HepG2 (cell line): Measurements from ENCODE around the gene OR1L4. TPM values are rescaled to one million over a fixed set of nuclear protein-coding genes. Genes with fewer than 3 reads are reported as not detected.

Source experiments
- ATAC-seq: fragments of 200-7000 bp; cut with Tn5 transposase; 3 replicates; pipeline ENCODE4 v1.9.1; 2020; ENCODE audit warnings: mild to moderate bottlenecking, moderate library complexity
- BruUV-seq: library from RNA; stranded (reverse); fragments of 400-500 nt; replicated peaks from 2 replicates; lab custom pipeline; 2021; lab: Mats Ljungman, UMichigan
- CTCF ChIA-PET: fragments of 300-600 bp; formaldehyde crosslinking; extraction: SDS; loops from one replicate; lab custom pipeline; 2021; ENCODE audit warnings: low total read pairs, inconsistent platforms, low intra/inter-chr PET ratio; lab: Yijun Ruan, JAX
- POLR2A ChIA-PET: fragments of 350-600 bp; sonication (Branson Sonifier 250); formaldehyde crosslinking; loops from one replicate; lab custom pipeline; 2020; ENCODE audit warnings: antibody characterized with exemption, inconsistent platforms; lab: Yijun Ruan, JAX
- DNase-seq: peaks from one replicate; pipeline ENCODE4 v3.0.0-alpha.2; 2015; ENCODE audit warnings: low spot score
- FAIRE-seq: peaks from 3 replicates; lab custom pipeline; 2011; peaks lifted over from hg19 to GRCh38; lab: Jason Lieb, UNC
- H2AFZ ChIP-seq: one replicate; pipeline ENCODE4 v1.6.1; 2011; ENCODE audit warnings: low read length, inconsistent platforms
- H3K27ac ChIP-seq: fragments of 300-600 bp; 3 replicates; pipeline ENCODE4 v1.8.0; 2011; ENCODE audit warnings: mixed run types, mild to moderate bottlenecking, mixed read lengths, low read length, inconsistent platforms; ENCODE audit not compliant: insufficient read depth; ENCODE audit errors: extremely low read length
- H3K27me3 ChIP-seq, 2 experiments: fragments of 200-600 bp in 1 of 2; 2 replicates in 1 of 2; 3 replicates in 1 of 2; pipeline versions ENCODE4 v1.6.0 to v1.8.0; 2011; ENCODE audit warnings: low read length in 2 of 2, mild to moderate bottlenecking in 2 of 2, moderate library complexity in 2 of 2, inconsistent platforms in 1 of 2; ENCODE audit not compliant: insufficient read depth in 2 of 2, control insufficient read depth in 1 of 2
- H3K36me3 ChIP-seq, 2 experiments: fragments of 200-600 bp in 1 of 2; replicated peaks in 1 of 2; 2 replicates in 1 of 2; 3 replicates in 1 of 2; pipeline versions ENCODE4 v1.5.1 to v1.8.0; 2011; ENCODE audit warnings: low read length in 2 of 2, inconsistent platforms in 1 of 2; ENCODE audit not compliant: insufficient read depth in 2 of 2, control insufficient read depth in 1 of 2
- H3K4me1 ChIP-seq: 2 replicates; pipeline ENCODE4 v1.5.1; 2012; ENCODE audit warnings: low read length, inconsistent platforms; ENCODE audit not compliant: insufficient read depth
- H3K4me2 ChIP-seq: 2 replicates; pipeline ENCODE4 v1.6.0; 2011; ENCODE audit warnings: low read depth, low read length, inconsistent platforms
- H3K4me3 ChIP-seq, 3 experiments: fragments of 200-600 bp in 1 of 3; sonication (generic), shearing (Covaris generic) in 1 of 3; replicated peaks in 1 of 3; 2 replicates each; pipeline ENCODE4 v1.5.1; 2011 to 2016; ENCODE audit warnings: low read length in 3 of 3, inconsistent platforms in 2 of 3, low read depth in 2 of 3, mild to moderate bottlenecking in 2 of 3, control low read depth in 1 of 3, mixed read lengths in 1 of 3; ENCODE audit not compliant: insufficient read depth in 1 of 3
- H3K79me2 ChIP-seq: one replicate; pipeline ENCODE4 v1.6.1; 2011; ENCODE audit warnings: low read length, inconsistent platforms; ENCODE audit not compliant: insufficient read depth
- H3K9ac ChIP-seq: 2 replicates; pipeline ENCODE4 v1.6.0; 2011; ENCODE audit warnings: mild to moderate bottlenecking, low read depth, low read length, inconsistent platforms; ENCODE audit not compliant: insufficient read depth
- H3K9me3 ChIP-seq: 2 replicates; pipeline ENCODE4 v1.5.1; 2012; ENCODE audit warnings: mild to moderate bottlenecking, low read length
- H4K20me1 ChIP-seq: 2 replicates; pipeline ENCODE4 v1.6.0; 2011; ENCODE audit warnings: inconsistent platforms, mild to moderate bottlenecking, low read length, moderate library complexity; ENCODE audit not compliant: insufficient read depth
- JARID2 ChIP-seq: sonication (generic); formaldehyde crosslinking; IDR thresholded peaks from 2 replicates; pipeline ENCODE4 v1.8.1; 2023; ENCODE audit warnings: missing genetic modification reagents, inconsistent platforms; ENCODE audit not compliant: insufficient replicate concordance
- XBP1 ChIP-seq: sonication (generic); formaldehyde crosslinking; IDR thresholded peaks from 2 replicates; pipeline ENCODE4 v1.5.0; 2020; ENCODE audit warnings: missing genetic modification reagents
- ZNF333 ChIP-seq: sonication (generic); formaldehyde crosslinking; IDR thresholded peaks from 2 replicates; pipeline ENCODE4 v1.4.0; 2020; ENCODE audit warnings: mild to moderate bottlenecking, missing genetic modification reagents, borderline replicate concordance
- ZNF367 ChIP-seq: sonication (generic); formaldehyde crosslinking; IDR thresholded peaks from 2 replicates; pipeline ENCODE4 v1.4.0; 2020; ENCODE audit warnings: missing genetic modification reagents, borderline replicate concordance
- ZNF772 ChIP-seq: sonication (generic); formaldehyde crosslinking; IDR thresholded peaks from 2 replicates; pipeline ENCODE4 v1.5.0; 2020; ENCODE audit warnings: mild to moderate bottlenecking, missing genetic modification reagents
- ZZZ3 ChIP-seq: sonication (generic); formaldehyde crosslinking; IDR thresholded peaks from 2 replicates; pipeline ENCODE4 v1.4.0; 2020; ENCODE audit warnings: missing genetic modification reagents, mild to moderate bottlenecking, borderline replicate concordance
- WGBS: methylation state at CpG from one replicate; pipeline ENCODE4 v1.1.6; 2017; ENCODE audit warnings: low lambda C conversion rate; 5-methylcytosine and 5-hydroxymethylcytosine counted together
- in situ Hi-C: cut with HindIII; loops from 2 replicates; pipeline ENCODE4 v1.10.0; 2017; ENCODE audit warnings: low pct_unique_long_range_greater_than_20kb; ENCODE audit not compliant: extremely low pct_ligation_motif_present
- intact Hi-C: fragments of 100-400 bp; cut with micrococcal nuclease; formaldehyde crosslinking; loops from one replicate; pipeline ENCODE4 v1.10.0; 2022; ENCODE audit not compliant: unreplicated experiment
- polyA plus RNA-seq, 8 experiments: library from polyadenylated mRNA; depleted of rRNA in 3 of 8; stranded (reverse) in 7 of 8; unstranded in 1 of 8; fragments of >200 nt; fragmentation: Illumina TruSeq in 4 of 8; extraction: Trizol in 4 of 8; gene quantifications; 2 replicates each; pipeline versions ENCODE4 v1.2.1 to v1.2.3, GENCODE V29; 2011 to 2016; ENCODE audit warnings: low read depth in 4 of 8, missing spikeins in 1 of 8, mixed read lengths in 1 of 8; ENCODE audit not compliant: insufficient read depth in 1 of 8
- total RNA-seq, 5 experiments: library from RNA; depleted of rRNA; stranded (reverse); fragments of >200 nt; fragmentation: Illumina TruSeq; extraction: Trizol; gene quantifications; 2 replicates each; pipeline ENCODE4 v1.2.3, GENCODE V29; 2016; ENCODE audit warnings: low read depth in 1 of 5

The OR1L4 gene
- total and polyA plus RNA-seq, 2 of the 13 experiments (the other 11 are each of a cell fraction or from before 2014, with no cell fraction given) = not detected

- H3K4me2 ChIP-seq = no peak overlapping the region
- no peaks in the 10 kb centered on the region for H3K4me1 ChIP-seq
- no peaks in the 10 kb centered on the region for H4K20me1 ChIP-seq
- WGBS = 0% methylated on average over 1 of the region's 4 CpGs
- H3K36me3 ChIP-seq = no peaks in the 10 kb centered on the region
- H3K27ac ChIP-seq = no peak overlapping the region
- intact Hi-C loops = no loop called here
- H2AFZ ChIP-seq = no peak overlapping the region
- no peak for TF ChIP-seq ZNF772 (CRISPR knock-in tag)
- TF ChIP-seq ZZZ3 = no peak
- TF ChIP-seq JARID2 (CRISPR knock-in tag) = no peak
- TF ChIP-seq ZNF333 (CRISPR knock-in tag) = no peak
- TF ChIP-seq ZNF367 (CRISPR knock-in tag) = no peak
- TF ChIP-seq XBP1 (CRISPR knock-in tag) = no peak
- TF ChIP-seq, all 625 proteins: peak for 0
- ATAC-seq = no peak
- in situ Hi-C loops = no loop called here
- BruUV-seq = no TSS peak
- Histone ChIP-seq H3K27me3 (no peaks in the 10 kb centered on the region), H3K4me3 (no peak overlapping the region), H3K9ac (no peak overlapping the region), H3K9me3 (no peaks in the 10 kb centered on the region), H3K79me2 (no peaks in the 10 kb centered on the region)
- ChIA-PET CTCF (no interaction called here), POLR2A (no interaction called here)
- no peak for FAIRE-seq
- DNase-seq = no peak
Measured at GRCh38 chr9:122767817-122768216, 44.0 kb downstream of the OR1L4 start.

Other genes starting within 250 kb of the OR1L4 start
- gene OR1J1, start 246.1 kb upstream of the OR1L4 start, total RNA-seq (2016; rRNA removed; fragmentation: Illumina TruSeq; extraction: Trizol) = not detected in 2 replicates
- not detected in 2 replicates for gene OR1J1, start 246.1 kb upstream of the OR1L4 start, polyA plus RNA-seq (2011; rRNA removed)
- not detected in 2 replicates for gene OR1J2, start 213.2 kb upstream of the OR1L4 start, total RNA-seq (2016; rRNA removed; fragmentation: Illumina TruSeq; extraction: Trizol)
- gene OR1J2, start 213.2 kb upstream of the OR1L4 start, polyA plus RNA-seq (2011; rRNA removed) = not detected in 2 replicates
- gene OR1J4, start 204.8 kb upstream of the OR1L4 start, total RNA-seq (2016; rRNA removed; fragmentation: Illumina TruSeq; extraction: Trizol) = not detected in 2 replicates
- 0.09 TPM in 1 of 2 replicates, not detected in the other for gene OR1J4, start 204.8 kb upstream of the OR1L4 start, polyA plus RNA-seq (2011; rRNA removed)
- gene OR1N1, start 196.7 kb upstream of the OR1L4 start, total RNA-seq (2016; rRNA removed; fragmentation: Illumina TruSeq; extraction: Trizol) = not detected in 2 replicates
- not detected in 2 replicates for gene OR1N1, start 196.7 kb upstream of the OR1L4 start, polyA plus RNA-seq (2011; rRNA removed)
- not detected in 2 replicates for gene OR1N2, start 170.9 kb upstream of the OR1L4 start, total RNA-seq (2016; rRNA removed; fragmentation: Illumina TruSeq; extraction: Trizol)
- gene OR1N2, start 170.9 kb upstream of the OR1L4 start, polyA plus RNA-seq (2011; rRNA removed) = not detected in 2 replicates
- not detected in 2 replicates for gene OR1L8, start 140.6 kb upstream of the OR1L4 start, total RNA-seq (2016; rRNA removed; fragmentation: Illumina TruSeq; extraction: Trizol)
- 0.07 TPM in 1 of 2 replicates, not detected in the other for gene OR1L8, start 140.6 kb upstream of the OR1L4 start, polyA plus RNA-seq (2011; rRNA removed)
- gene OR1Q1, start 109.3 kb upstream of the OR1L4 start, total RNA-seq (2016; rRNA removed; fragmentation: Illumina TruSeq; extraction: Trizol) = not detected in 2 replicates
- gene OR1Q1, start 109.3 kb upstream of the OR1L4 start, polyA plus RNA-seq (2011; rRNA removed) = 0.07 and 0.12 TPM in 2 replicates
- not detected in 2 replicates for gene OR1B1, start 66.4 kb upstream of the OR1L4 start, total RNA-seq (2016; rRNA removed; fragmentation: Illumina TruSeq; extraction: Trizol)
- not detected in 2 replicates for gene OR1B1, start 66.4 kb upstream of the OR1L4 start, polyA plus RNA-seq (2011; rRNA removed)
- gene OR1L1, start 62.3 kb upstream of the OR1L4 start, total RNA-seq (2016; rRNA removed; fragmentation: Illumina TruSeq; extraction: Trizol) = not detected in 2 replicates
- not detected in 2 replicates for gene OR1L1, start 62.3 kb upstream of the OR1L4 start, polyA plus RNA-seq (2011; rRNA removed)
- gene OR1L3, start 48.9 kb upstream of the OR1L4 start, total RNA-seq (2016; rRNA removed; fragmentation: Illumina TruSeq; extraction: Trizol) = not detected in 2 replicates
- gene OR1L3, start 48.9 kb upstream of the OR1L4 start, polyA plus RNA-seq (2011; rRNA removed) = not detected in 2 replicates
- gene OR1L6, start 18.3 kb downstream of the OR1L4 start, total RNA-seq (2016; rRNA removed; fragmentation: Illumina TruSeq; extraction: Trizol) = not detected in 2 replicates
- gene OR1L6, start 18.3 kb downstream of the OR1L4 start, polyA plus RNA-seq (2011; rRNA removed) = not detected in 2 replicates
- not detected in 2 replicates for gene OR5C1, start 64.9 kb downstream of the OR1L4 start, total RNA-seq (2016; rRNA removed; fragmentation: Illumina TruSeq; extraction: Trizol)
- not detected in 2 replicates for gene OR5C1, start 64.9 kb downstream of the OR1L4 start, polyA plus RNA-seq (2011; rRNA removed)
- not detected in 2 replicates for gene OR1K1, start 76.1 kb downstream of the OR1L4 start, total RNA-seq (2016; rRNA removed; fragmentation: Illumina TruSeq; extraction: Trizol)
- not detected in 2 replicates for gene OR1K1, start 76.1 kb downstream of the OR1L4 start, polyA plus RNA-seq (2011; rRNA removed)
- 21.6 and 35.2 TPM in 2 replicates for gene PDCL, start 104.6 kb downstream of the OR1L4 start, total RNA-seq (2016; rRNA removed; fragmentation: Illumina TruSeq; extraction: Trizol)
- gene PDCL, start 104.6 kb downstream of the OR1L4 start, polyA plus RNA-seq (2011; rRNA removed) = 4.8 and 6.1 TPM in 2 replicates
- 36.4 and 42.5 TPM in 2 replicates for gene RC3H2, start 181.4 kb downstream of the OR1L4 start, total RNA-seq (2016; rRNA removed; fragmentation: Illumina TruSeq; extraction: Trizol)
- gene RC3H2, start 181.4 kb downstream of the OR1L4 start, polyA plus RNA-seq (2011; rRNA removed) = 20.3 and 21.0 TPM in 2 replicates
- 7.1 and 12.1 TPM in 2 replicates for gene ZBTB6, start 189.3 kb downstream of the OR1L4 start, total RNA-seq (2016; rRNA removed; fragmentation: Illumina TruSeq; extraction: Trizol)
- gene ZBTB6, start 189.3 kb downstream of the OR1L4 start, polyA plus RNA-seq (2011; rRNA removed) = 3.1 and 3.7 TPM in 2 replicates
- gene ZBTB26, start 207.5 kb downstream of the OR1L4 start, total RNA-seq (2016; rRNA removed; fragmentation: Illumina TruSeq; extraction: Trizol) = 4.5 and 5.6 TPM in 2 replicates
- gene ZBTB26, start 207.5 kb downstream of the OR1L4 start, polyA plus RNA-seq (2011; rRNA removed) = 7.6 and 8.6 TPM in 2 replicates
- 19.1 and 26.4 TPM in 2 replicates for gene RABGAP1, start 217.0 kb downstream of the OR1L4 start, total RNA-seq (2016; rRNA removed; fragmentation: Illumina TruSeq; extraction: Trizol)
- 16.8 and 19.3 TPM in 2 replicates for gene RABGAP1, start 217.0 kb downstream of the OR1L4 start, polyA plus RNA-seq (2011; rRNA removed)